Epithelial cell of esophagus (primary cell): ENCODE data around the gene KNDC1.

Experiments used
- DNase-seq: peaks from one replicate; pipeline ENCODE4 v3.0.0; 2010; ENCODE audit warnings: low read depth
- H3K4me3 ChIP-seq: 2 replicates; pipeline ENCODE4 v1.5.1; 2011; ENCODE audit warnings: mild to moderate bottlenecking, low read length, control low read depth
- CTCF ChIP-seq: IDR thresholded peaks from 2 replicates; pipeline ENCODE4 v1.5.1; 2011; ENCODE audit warnings: low read depth, mild to moderate bottlenecking, low read length, control low read depth, inconsistent platforms; ENCODE audit not compliant: insufficient read depth; ENCODE audit errors: missing control alignments

The KNDC1 gene

GRCh38 chr10:133271521-133272300, 111.7 kb downstream of the KNDC1 start:
- DNase-seq = no peak
- H3K4me3 ChIP-seq = no peak overlapping the region
- TF ChIP-seq CTCF = no peak

- DNase-seq = no peak
- TF ChIP-seq CTCF = no peak
- H3K4me3 ChIP-seq = no peak overlapping the region
These were observed 112.4 kb downstream of the KNDC1 start for GRCh38 chr10:133272301-133272963.

- no peak for TF ChIP-seq CTCF
- no peak for DNase-seq
- no peak overlapping the region for H3K4me3 ChIP-seq
These were observed 113.0 kb downstream of the KNDC1 start for GRCh38 chr10:133272964-133273420.

- TF ChIP-seq CTCF = no peak
- no peak for DNase-seq
- H3K4me3 ChIP-seq = no peak overlapping the region
These were observed 113.6 kb downstream of the KNDC1 start for GRCh38 chr10:133273534-133274143.

- no peak overlapping the region for H3K4me3 ChIP-seq
- DNase-seq = peak; percentile 90
- no peak for TF ChIP-seq CTCF
These were observed 115.0 kb downstream of the KNDC1 start for GRCh38 chr10:133274751-133275683.

GRCh38 chr10:133275684-133276092, 115.7 kb downstream of the KNDC1 start:
- peak; percentile 46 for DNase-seq
- no peak for TF ChIP-seq CTCF
- H3K4me3 ChIP-seq = no peak overlapping the region
